Astrocyte of the hippocampus (primary cell): ENCODE measurements around the gene MMEL1.
"Not testable (repeated sequence)": the region's sequence is repeated elsewhere in the genome, so short reads cannot be mapped to it uniquely, and the experiment has no call there.

Source experiments
- DNase-seq: peaks from one replicate; pipeline ENCODE4 v3.0.0; 2011; ENCODE audit warnings: low read depth, low spot score

Gene MMEL1

GRCh38 chr1:2558861-2559260, 74.0 kb downstream of the MMEL1 start:
- DNase-seq, result no peak

- DNase-seq, result no peak
Observed at GRCh38 chr1:2558420-2558819, 74.4 kb downstream of the MMEL1 start.

- no peak for DNase-seq
Observed at GRCh38 chr1:2557482-2558400, 75.1 kb downstream of the MMEL1 start.

- DNase-seq, result no peak
Observed at GRCh38 chr1:2556678-2557481, 75.9 kb downstream of the MMEL1 start.

GRCh38 chr1:2556277-2556677, 76.5 kb downstream of the MMEL1 start, which contains the start of gene TNFRSF14:
TSS of gene TNFRSF14 (plus strand) at chr1:2556371. CDS start at chr1:2556665, 294 bp downstream.
- DNase-seq, result peak; percentile 70

- DNase-seq, result no peak
Observed at GRCh38 chr1:2555634-2556276, 77.1 kb downstream of the MMEL1 start.

- no peak for DNase-seq
Observed at GRCh38 chr1:2554621-2555387, 78.0 kb downstream of the MMEL1 start.

GRCh38 chr1:2553871-2554620, 78.8 kb downstream of the MMEL1 start:
- DNase-seq, result no peak

GRCh38 chr1:2553076-2553475, 79.7 kb downstream of the MMEL1 start:
- not testable (repeated sequence) for DNase-seq

- no peak for DNase-seq
Observed at GRCh38 chr1:2552189-2552588, 80.6 kb downstream of the MMEL1 start.

- not testable (repeated sequence) for DNase-seq
Observed at GRCh38 chr1:2551544-2551943, 81.3 kb downstream of the MMEL1 start.

GRCh38 chr1:2550309-2550861, 82.4 kb downstream of the MMEL1 start:
- DNase-seq, result not testable (repeated sequence)

- DNase-seq, result not testable (repeated sequence)
Observed at GRCh38 chr1:2549367-2550029, 83.3 kb downstream of the MMEL1 start.

- DNase-seq, result peak; percentile 86
Observed at GRCh38 chr1:2548068-2548589, 84.7 kb downstream of the MMEL1 start.

- DNase-seq, result no peak
Observed at GRCh38 chr1:2547210-2548067, 85.4 kb downstream of the MMEL1 start.

GRCh38 chr1:2546515-2547209, 86.2 kb downstream of the MMEL1 start:
- DNase-seq, result peak; percentile 72

- peak; percentile 83 for DNase-seq
Observed at GRCh38 chr1:2545754-2546514, 86.9 kb downstream of the MMEL1 start.
